GM21529 (cell line): ENCODE data around the gene ICA1.
A peak's percentile ranks its signal among the peaks of the same experiment; 100 is the strongest.

Source experiments
- ATAC-seq: cut with Tn5 transposase; IDR thresholded peaks from one replicate; pipeline ENCODE4 v1.9.1; 2021; ENCODE audit not compliant: unreplicated experiment

The ICA1 gene

GRCh38 chr7:8165150-8165549 lies 96.8 kb downstream of the ICA1 start:
- no peak for ATAC-seq

- ATAC-seq: no peak
Observed at GRCh38 chr7:8162181-8162580, 99.8 kb downstream of the ICA1 start.

- ATAC-seq: no peak
Observed at GRCh38 chr7:8161364-8161828, 100.6 kb downstream of the ICA1 start.

- ATAC-seq: no peak
Observed at GRCh38 chr7:8160779-8161345, 101.1 kb downstream of the ICA1 start.

- no peak for ATAC-seq
Observed at GRCh38 chr7:8160250-8160649, 101.7 kb downstream of the ICA1 start.

- ATAC-seq: no peak
Observed at GRCh38 chr7:8159595-8159994, 102.4 kb downstream of the ICA1 start.

- no peak for ATAC-seq
Observed at GRCh38 chr7:8157296-8157695, 104.7 kb downstream of the ICA1 start.

- ATAC-seq: no peak
Observed at GRCh38 chr7:8155836-8156235, 106.1 kb downstream of the ICA1 start.

- ATAC-seq: no peak
Observed at GRCh38 chr7:8154272-8154671, 107.7 kb downstream of the ICA1 start.

- ATAC-seq: no peak
Observed at GRCh38 chr7:8152489-8153192, 109.3 kb downstream of the ICA1 start.

- ATAC-seq: no peak
Observed at GRCh38 chr7:8151161-8151725, 110.7 kb downstream of the ICA1 start.

GRCh38 chr7:8149222-8149621 lies 112.7 kb downstream of the ICA1 start:
- peak; percentile 74 for ATAC-seq

- no peak for ATAC-seq
Observed at GRCh38 chr7:8147760-8148463, 114.1 kb downstream of the ICA1 start.

- no peak for ATAC-seq
Observed at GRCh38 chr7:8146788-8147413, 115.1 kb downstream of the ICA1 start.

- ATAC-seq: no peak
Observed at GRCh38 chr7:8146106-8146787, 115.7 kb downstream of the ICA1 start.

GRCh38 chr7:8144856-8145255 lies 117.1 kb downstream of the ICA1 start:
- no peak for ATAC-seq

GRCh38 chr7:8143151-8143874 lies 118.7 kb downstream of the ICA1 start:
- ATAC-seq: peak; percentile 75

- ATAC-seq: no peak
Observed at GRCh38 chr7:8142477-8142876, 119.5 kb downstream of the ICA1 start.

- no peak for ATAC-seq
Observed at GRCh38 chr7:8141070-8141469, 120.9 kb downstream of the ICA1 start.

GRCh38 chr7:8136051-8136730 lies 125.8 kb downstream of the ICA1 start:
- no peak for ATAC-seq
